Mesothelial cell of epicardium (in vitro differentiated cells): Measurements from ENCODE around the gene P2RX4. TPM values are rescaled to one million over a fixed set of nuclear protein-coding genes. Genes with fewer than 3 reads are reported as not detected.

ENCODE experiments used
- DNase-seq, 2 experiments: peaks; one replicate each; pipeline ENCODE4 v3.0.0; 2021; ENCODE audit warnings: low spot score in 2 of 2; ENCODE audit not compliant: unreplicated experiment in 2 of 2
- H3K27ac Mint-ChIP-seq: 2 replicates; pipeline ENCODE4 v1.8.0; 2021; ENCODE audit warnings: mixed read lengths
- H3K27me3 Mint-ChIP-seq: 2 replicates; pipeline ENCODE4 v1.8.0; 2021; ENCODE audit warnings: low read depth, mixed read lengths
- H3K36me3 Mint-ChIP-seq: 2 replicates; pipeline ENCODE4 v1.8.0; 2021; ENCODE audit warnings: mixed read lengths
- H3K4me1 Mint-ChIP-seq: 2 replicates; pipeline ENCODE4 v1.8.0; 2021; ENCODE audit warnings: mixed read lengths
- H3K4me3 Mint-ChIP-seq: 2 replicates; pipeline ENCODE4 v1.8.0; 2021; ENCODE audit warnings: mild to moderate bottlenecking, moderate library complexity, mixed read lengths
- H3K9me3 Mint-ChIP-seq: 2 replicates; pipeline ENCODE4 v1.8.0; 2021; ENCODE audit warnings: mixed read lengths
- total RNA-seq: library from RNA; stranded (reverse); gene quantifications from 3 replicates; pipeline ENCODE4 v1.2.1, GENCODE V29; 2021
- TF ChIP-seq, protein P1 (sequence below): fragments of 200-600 bp; sonication (generic); IDR thresholded peaks from one replicate; pipeline ENCODE4 v1.5.0; 2021; ENCODE audit warnings: antibody characterized with exemption; ENCODE audit not compliant: unreplicated experiment

Gene P2RX4
- total RNA-seq, 1 donor from 2014 or later = 19.3 TPM

DNA sequence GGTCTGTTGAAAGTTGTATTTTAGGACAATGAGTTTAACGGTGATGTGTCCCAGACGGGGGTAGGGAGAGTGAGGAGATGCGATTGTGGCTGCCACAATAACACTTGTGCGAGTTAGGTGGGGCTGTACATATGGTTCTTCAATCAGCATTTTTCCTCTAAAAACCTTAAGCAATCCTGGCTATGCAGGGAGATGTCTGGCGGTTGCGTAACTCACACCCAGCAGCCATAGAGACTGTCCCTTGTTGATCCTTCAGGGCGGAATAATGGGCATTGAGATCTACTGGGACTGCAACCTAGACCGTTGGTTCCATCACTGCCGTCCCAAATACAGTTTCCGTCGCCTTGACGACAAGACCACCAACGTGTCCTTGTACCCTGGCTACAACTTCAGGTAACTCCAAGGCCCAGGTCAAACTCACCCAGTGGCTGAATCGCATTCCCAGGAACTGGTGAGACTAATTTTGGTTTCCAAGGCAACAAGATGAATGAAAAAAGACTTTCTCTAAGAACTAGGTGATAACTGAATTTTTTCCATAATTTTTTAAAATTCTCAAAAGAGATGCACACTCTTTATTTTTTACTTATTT is 42.6 kb upstream of the P2RX4 start:
- H3K4me1 Mint-ChIP-seq = no peaks in the 10 kb centered on the region
- TF ChIP-seq, protein P1, sequence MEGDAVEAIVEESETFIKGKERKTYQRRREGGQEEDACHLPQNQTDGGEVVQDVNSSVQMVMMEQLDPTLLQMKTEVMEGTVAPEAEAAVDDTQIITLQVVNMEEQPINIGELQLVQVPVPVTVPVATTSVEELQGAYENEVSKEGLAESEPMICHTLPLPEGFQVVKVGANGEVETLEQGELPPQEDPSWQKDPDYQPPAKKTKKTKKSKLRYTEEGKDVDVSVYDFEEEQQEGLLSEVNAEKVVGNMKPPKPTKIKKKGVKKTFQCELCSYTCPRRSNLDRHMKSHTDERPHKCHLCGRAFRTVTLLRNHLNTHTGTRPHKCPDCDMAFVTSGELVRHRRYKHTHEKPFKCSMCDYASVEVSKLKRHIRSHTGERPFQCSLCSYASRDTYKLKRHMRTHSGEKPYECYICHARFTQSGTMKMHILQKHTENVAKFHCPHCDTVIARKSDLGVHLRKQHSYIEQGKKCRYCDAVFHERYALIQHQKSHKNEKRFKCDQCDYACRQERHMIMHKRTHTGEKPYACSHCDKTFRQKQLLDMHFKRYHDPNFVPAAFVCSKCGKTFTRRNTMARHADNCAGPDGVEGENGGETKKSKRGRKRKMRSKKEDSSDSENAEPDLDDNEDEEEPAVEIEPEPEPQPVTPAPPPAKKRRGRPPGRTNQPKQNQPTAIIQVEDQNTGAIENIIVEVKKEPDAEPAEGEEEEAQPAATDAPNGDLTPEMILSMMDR = no peak
- no peaks in the 10 kb centered on the region for H3K27me3 Mint-ChIP-seq
- no peak overlapping the region for H3K4me3 Mint-ChIP-seq
- H3K36me3 Mint-ChIP-seq = no peaks in the 10 kb centered on the region
- DNase-seq = no peak
- H3K9me3 Mint-ChIP-seq = no peaks in the 10 kb centered on the region
- H3K27ac Mint-ChIP-seq = no peak overlapping the region

DNA sequence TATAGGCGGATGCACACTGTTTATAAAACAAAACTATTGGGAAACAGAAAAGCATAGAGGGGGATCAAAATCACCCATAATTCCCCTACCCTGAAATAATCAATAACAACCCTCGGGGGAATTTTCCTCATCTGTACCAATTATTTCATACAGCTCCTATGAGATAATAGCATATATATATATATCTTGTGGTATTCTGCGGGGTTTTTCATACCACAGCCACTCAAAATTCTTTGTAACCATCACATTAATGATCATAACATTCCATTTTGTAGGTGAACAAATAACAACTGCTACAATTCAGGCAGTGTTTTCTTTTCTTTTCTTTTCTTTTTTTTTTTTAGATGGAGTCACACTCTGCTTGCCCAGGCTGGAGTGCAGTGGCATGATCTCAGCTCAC is 42.0 kb upstream of the P2RX4 start:
- no peaks in the 10 kb centered on the region for H3K4me1 Mint-ChIP-seq
- H3K36me3 Mint-ChIP-seq = no peaks in the 10 kb centered on the region
- H3K27ac Mint-ChIP-seq = no peak overlapping the region
- no peak overlapping the region for H3K4me3 Mint-ChIP-seq
- TF ChIP-seq, protein P1 = no peak
- no peak for DNase-seq
- H3K27me3 Mint-ChIP-seq = no peaks in the 10 kb centered on the region
- H3K9me3 Mint-ChIP-seq = no peaks in the 10 kb centered on the region

- no peak overlapping the region for H3K4me3 Mint-ChIP-seq
- DNase-seq = no peak
- H3K4me1 Mint-ChIP-seq = no peaks in the 10 kb centered on the region
- no peaks in the 10 kb centered on the region for H3K9me3 Mint-ChIP-seq
- no peaks in the 10 kb centered on the region for H3K36me3 Mint-ChIP-seq
- H3K27me3 Mint-ChIP-seq = no peaks in the 10 kb centered on the region
- TF ChIP-seq, protein P1 = no peak
- no peak overlapping the region for H3K27ac Mint-ChIP-seq
These were observed 39.8 kb upstream of the P2RX4 start for GRCh38 chr12:121170151-121170550.

- H3K27me3 Mint-ChIP-seq = no peaks in the 10 kb centered on the region
- H3K9me3 Mint-ChIP-seq = no peaks in the 10 kb centered on the region
- H3K4me1 Mint-ChIP-seq = no peaks in the 10 kb centered on the region
- H3K4me3 Mint-ChIP-seq = no peak overlapping the region
- H3K36me3 Mint-ChIP-seq = no peaks in the 10 kb centered on the region
- no peak for DNase-seq
- TF ChIP-seq, protein P1 = no peak
- no peak overlapping the region for H3K27ac Mint-ChIP-seq
These were observed 39.2 kb upstream of the P2RX4 start for GRCh38 chr12:121170611-121171260.

GRCh38 chr12:121172145-121172544 is 37.8 kb upstream of the P2RX4 start:
- H3K27me3 Mint-ChIP-seq = no peaks in the 10 kb centered on the region
- H3K4me3 Mint-ChIP-seq = no peak overlapping the region
- TF ChIP-seq, protein P1 = no peak
- no peaks in the 10 kb centered on the region for H3K36me3 Mint-ChIP-seq
- DNase-seq = no peak
- H3K9me3 Mint-ChIP-seq = no peaks in the 10 kb centered on the region
- no peaks in the 10 kb centered on the region for H3K4me1 Mint-ChIP-seq
- H3K27ac Mint-ChIP-seq = no peak overlapping the region
